Uterus (tissue), 4 donors: ENCODE measurements around the gene IL16. TPM values are rescaled to one million over a fixed set of nuclear protein-coding genes. Genes with fewer than 3 reads are reported as not detected.
"Not testable (repeated sequence)": the region's sequence is repeated elsewhere in the genome, so short reads cannot be mapped to it uniquely, and the experiment has no call there.

ENCODE experiments used
- DNase-seq, 2 donors: peaks; one replicate each; pipeline ENCODE4 v3.0.0-alpha.2; 2019 to 2020
- H3K27ac ChIP-seq, 2 donors: fragments of 200-600 bp; sonication (generic); 1 replicate in 1 of 2; 2 replicates in 1 of 2; pipeline ENCODE4 v1.5.1; 2016 to 2018
- H3K27me3 ChIP-seq, 2 donors: fragments of 200-600 bp; sonication (generic); one replicate each; pipeline ENCODE4 v1.5.1; 2018 to 2019; ENCODE audit warnings: control low read depth in 1 of 2
- H3K36me3 ChIP-seq, 2 donors: fragments of 200-600 bp; sonication (generic); one replicate each; pipeline ENCODE4 v1.5.1; 2019; ENCODE audit warnings: control low read depth in 1 of 2
- H3K4me1 ChIP-seq, 2 donors: fragments of 200-600 bp; sonication (generic); one replicate each; pipeline ENCODE4 v1.5.1; 2018 to 2019; ENCODE audit warnings: control low read depth in 1 of 2
- H3K4me3 ChIP-seq, 2 donors: fragments of 200-600 bp; sonication (generic); 1 replicate in 1 of 2; 2 replicates in 1 of 2; pipeline ENCODE4 v1.5.1; 2018 to 2019; ENCODE audit warnings: mild to moderate bottlenecking in 1 of 2
- H3K9me3 ChIP-seq, 2 donors: fragments of 200-600 bp; sonication (generic); one replicate each; pipeline ENCODE4 v1.5.1; 2019; ENCODE audit warnings: control low read depth in 1 of 2
- POLR2A ChIP-seq, 2 donors: fragments of 450-650 bp; IDR thresholded peaks; one replicate each; pipeline ENCODE4 v1.6.1; 2016; ENCODE audit warnings: antibody characterized with exemption in 2 of 2, mild to moderate bottlenecking in 1 of 2, moderate library complexity in 1 of 2
- intact Hi-C: fragments of 100-400 bp; cut with DNase I; formaldehyde crosslinking; loops from one replicate; pipeline ENCODE4 v1.15.1; 2023; ENCODE audit warnings: low total_unique reads
- total RNA-seq, 4 donors: library from RNA; depleted of rRNA in 3 of 4; stranded (reverse); fragments of >200 nt in 3 of 4; gene quantifications; one replicate each; pipeline versions ENCODE4 v1.1.0 to v1.2.4, GENCODE V29; 2014 to 2023
- TF ChIP-seq, protein P1 (sequence below), 4 experiments: fragments of 200-600 bp in 2 of 4; fragments of 450-650 bp in 2 of 4; sonication (generic) in 2 of 4; IDR thresholded peaks; one replicate each; pipeline ENCODE4 v1.5.1; 2016 to 2019; ENCODE audit warnings: antibody characterized with exemption in 4 of 4, mild to moderate bottlenecking in 2 of 4, moderate library complexity in 1 of 4
- donor health status: DM: yes; HTN: yes; CAD: no.

Gene IL16
- total RNA-seq, 4 donors from 2014 or later, result 16.6 to 69.2 (median 23.1) TPM

DNA sequence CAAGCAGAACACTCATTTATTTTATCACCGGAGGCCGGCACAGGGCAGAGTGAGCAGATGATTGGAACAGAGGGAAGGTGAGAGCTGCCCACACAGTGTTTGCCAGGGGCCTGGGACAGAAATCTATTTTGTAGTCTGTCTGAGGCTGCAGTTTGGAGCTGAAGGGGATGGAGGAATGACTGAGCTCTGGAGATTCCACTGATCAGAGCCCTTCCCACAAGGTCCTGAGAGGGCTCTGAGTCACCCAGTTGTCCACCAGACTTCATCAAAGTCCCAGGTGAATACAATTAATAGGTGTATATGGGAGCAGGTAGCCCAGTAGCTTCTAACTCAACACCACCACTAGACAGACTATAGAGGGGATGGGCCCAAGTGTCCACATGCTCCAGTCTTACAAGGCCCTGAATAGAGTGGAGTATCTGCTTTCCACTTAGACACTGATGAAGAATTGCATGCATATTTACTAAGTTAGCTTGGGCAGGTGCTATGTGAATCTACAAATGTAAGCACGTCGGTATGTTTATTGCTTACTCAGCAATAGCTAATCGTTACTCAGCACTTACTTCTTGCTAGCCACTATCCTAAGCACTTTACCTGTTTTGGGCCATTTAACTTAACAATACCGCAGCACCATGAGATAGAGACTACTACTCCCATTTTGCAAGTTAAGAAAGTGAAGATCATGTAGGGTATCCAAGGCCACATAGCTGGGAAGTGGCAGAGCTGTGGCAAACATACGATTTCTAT lies 130.0 kb downstream of the IL16 start:
- Histone ChIP-seq H3K27ac (no peak overlapping the region), H3K4me1 (no peaks in the 10 kb centered on the region), H3K36me3 (no peaks in the 10 kb centered on the region), H3K4me3 (no peak overlapping the region), H3K27me3 (no peaks in the 10 kb centered on the region), H3K9me3 (no peaks in the 10 kb centered on the region)
- TF ChIP-seq POLR2A (IDR thresholded peaks at IDR 0.05), result no peak
- TF ChIP-seq, protein P1, sequence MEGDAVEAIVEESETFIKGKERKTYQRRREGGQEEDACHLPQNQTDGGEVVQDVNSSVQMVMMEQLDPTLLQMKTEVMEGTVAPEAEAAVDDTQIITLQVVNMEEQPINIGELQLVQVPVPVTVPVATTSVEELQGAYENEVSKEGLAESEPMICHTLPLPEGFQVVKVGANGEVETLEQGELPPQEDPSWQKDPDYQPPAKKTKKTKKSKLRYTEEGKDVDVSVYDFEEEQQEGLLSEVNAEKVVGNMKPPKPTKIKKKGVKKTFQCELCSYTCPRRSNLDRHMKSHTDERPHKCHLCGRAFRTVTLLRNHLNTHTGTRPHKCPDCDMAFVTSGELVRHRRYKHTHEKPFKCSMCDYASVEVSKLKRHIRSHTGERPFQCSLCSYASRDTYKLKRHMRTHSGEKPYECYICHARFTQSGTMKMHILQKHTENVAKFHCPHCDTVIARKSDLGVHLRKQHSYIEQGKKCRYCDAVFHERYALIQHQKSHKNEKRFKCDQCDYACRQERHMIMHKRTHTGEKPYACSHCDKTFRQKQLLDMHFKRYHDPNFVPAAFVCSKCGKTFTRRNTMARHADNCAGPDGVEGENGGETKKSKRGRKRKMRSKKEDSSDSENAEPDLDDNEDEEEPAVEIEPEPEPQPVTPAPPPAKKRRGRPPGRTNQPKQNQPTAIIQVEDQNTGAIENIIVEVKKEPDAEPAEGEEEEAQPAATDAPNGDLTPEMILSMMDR (IDR thresholded peaks at IDR 0.05), result no peak
- intact Hi-C loops, result no loop called here
- DNase-seq, result no peak

DNA sequence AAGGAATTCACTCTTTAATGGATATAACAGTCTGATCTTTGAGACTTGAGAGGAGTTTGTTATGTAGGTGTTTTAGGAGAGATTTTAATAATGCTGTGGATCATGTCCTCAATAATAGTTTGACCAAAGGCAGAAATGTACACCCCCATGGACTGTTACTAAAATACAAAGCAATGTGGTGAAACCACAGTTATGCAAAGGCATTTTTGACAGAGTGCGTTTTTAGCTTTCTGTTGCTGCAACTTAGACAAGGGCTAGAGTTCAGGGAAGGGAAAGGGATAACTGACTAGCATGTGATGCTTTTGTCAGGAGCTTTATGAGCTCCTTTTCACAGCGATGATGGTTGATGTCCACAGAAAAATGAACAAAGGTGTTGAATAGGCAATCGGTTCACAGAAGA lies 130.8 kb downstream of the IL16 start:
- Histone ChIP-seq H3K9me3 (no peaks in the 10 kb centered on the region), H3K36me3 (no peaks in the 10 kb centered on the region), H3K27ac (no peak overlapping the region), H3K4me1 (no peaks in the 10 kb centered on the region), H3K4me3 (no peak overlapping the region), H3K27me3 (no peaks in the 10 kb centered on the region)
- intact Hi-C loops, result no loop called here
- no peak for DNase-seq
- no peak for TF ChIP-seq POLR2A (IDR thresholded peaks at IDR 0.05)
- TF ChIP-seq, protein P1 (IDR thresholded peaks at IDR 0.05), result no peak

DNA sequence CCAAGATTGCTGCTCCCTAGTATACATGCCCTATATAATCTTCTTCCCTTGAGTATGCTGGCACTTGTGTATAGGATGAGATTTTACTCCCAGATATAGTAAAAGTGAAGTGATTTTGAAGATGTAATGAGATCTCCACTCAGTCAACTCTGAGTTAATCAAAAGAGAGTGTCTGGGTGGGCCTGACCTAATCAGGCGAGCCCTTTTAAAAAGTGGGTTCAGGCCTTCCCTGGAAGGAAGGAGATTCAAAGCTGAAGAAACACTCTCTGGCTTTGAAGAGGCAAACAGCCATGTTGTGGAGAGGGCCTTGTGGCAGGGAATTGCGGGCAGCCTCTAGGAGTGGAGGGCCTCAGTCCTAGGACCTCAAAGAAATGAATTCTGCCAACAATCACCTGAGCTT lies 132.8 kb downstream of the IL16 start:
- Histone ChIP-seq H3K27ac (no peak overlapping the region), H3K36me3 (no peaks in the 10 kb centered on the region), H3K27me3 (no peaks in the 10 kb centered on the region), H3K4me1 (no peaks in the 10 kb centered on the region), H3K4me3 (no peak overlapping the region), H3K9me3 (no peaks in the 10 kb centered on the region)
- TF ChIP-seq, protein P1 (IDR thresholded peaks at IDR 0.05), result no peak
- no peak for TF ChIP-seq POLR2A (IDR thresholded peaks at IDR 0.05)
- intact Hi-C loops, result no loop called here
- no peak for DNase-seq

DNA sequence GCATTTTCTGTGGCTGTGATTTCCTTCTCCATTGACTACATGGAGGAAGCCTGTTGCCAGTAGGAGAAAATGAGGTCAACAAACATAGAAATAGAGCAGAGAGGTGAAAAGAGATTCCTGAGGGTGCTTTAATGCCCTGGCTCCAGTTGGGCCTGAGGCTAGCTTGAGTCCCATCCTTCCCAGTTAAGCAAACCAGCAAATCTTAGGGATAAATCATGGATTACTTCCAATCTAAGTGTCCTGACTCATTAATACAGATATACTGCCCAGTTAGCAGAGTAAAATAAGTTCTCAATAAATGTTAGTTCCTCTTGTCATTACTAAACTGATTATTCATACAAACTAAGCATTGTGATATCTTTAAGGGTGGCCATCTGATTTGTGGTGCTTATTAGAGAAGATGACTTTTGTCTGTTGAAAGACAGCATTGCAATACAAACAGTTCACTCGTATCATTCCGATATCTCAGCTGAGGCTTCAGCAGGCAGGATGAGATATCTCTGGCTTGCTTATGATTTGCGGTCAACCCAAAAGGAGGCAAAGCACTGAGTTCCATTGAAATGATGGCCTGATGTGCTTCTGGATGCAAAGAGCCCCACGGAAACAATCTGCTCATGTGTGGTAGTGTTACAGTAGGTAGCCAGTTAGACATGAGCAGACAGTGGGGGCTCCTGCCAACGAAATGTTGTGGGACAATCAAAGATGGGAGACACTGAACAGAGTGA lies 133.8 kb downstream of the IL16 start:
- Histone ChIP-seq H3K9me3 (no peaks in the 10 kb centered on the region), H3K4me1 (no peaks in the 10 kb centered on the region), H3K4me3 (no peak overlapping the region), H3K36me3 (no peaks in the 10 kb centered on the region), H3K27ac (no peak overlapping the region), H3K27me3 (no peaks in the 10 kb centered on the region)
- intact Hi-C loops, result no loop called here
- no peak for TF ChIP-seq POLR2A (IDR thresholded peaks at IDR 0.05)
- TF ChIP-seq, protein P1 (IDR thresholded peaks at IDR 0.05), result no peak
- no peak for DNase-seq

DNA sequence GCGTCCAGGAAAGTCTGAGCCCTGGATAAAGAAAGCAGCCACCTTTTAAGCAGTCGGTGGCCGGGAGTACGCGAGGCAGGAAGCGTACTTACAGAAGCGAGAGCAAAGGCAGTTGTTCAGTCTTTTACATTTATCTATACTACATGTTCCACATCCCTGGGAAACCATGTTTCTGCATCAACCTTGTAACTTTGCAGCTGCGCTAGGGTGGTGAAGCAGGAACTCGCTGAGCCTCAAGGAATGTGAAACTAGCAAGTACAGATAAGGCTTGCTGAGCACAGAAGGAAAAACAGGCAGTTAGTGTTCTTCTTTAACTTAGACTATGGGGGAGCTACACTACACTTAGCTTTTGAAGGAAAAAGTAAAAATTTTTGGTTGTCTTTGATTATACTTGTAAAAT lies 134.5 kb downstream of the IL16 start:
- H3K27me3 ChIP-seq, H3K4me1 ChIP-seq, H3K4me3 ChIP-seq, DNase-seq, H3K36me3 ChIP-seq, intact Hi-C loops, H3K27ac ChIP-seq, H3K9me3 ChIP-seq: not testable (repeated sequence)
